H9 (cell line): ENCODE data around the gene GPX5. TPM values are rescaled to one million over a fixed set of nuclear protein-coding genes. Genes with fewer than 3 reads are reported as not detected.
"Not testable (repeated sequence)": the region's sequence is repeated elsewhere in the genome, so short reads cannot be mapped to it uniquely, and the experiment has no call there.

ENCODE experiments used
- DNase-seq: peaks from one replicate; pipeline ENCODE4 v3.0.0-alpha.2; 2017
- H2AFZ ChIP-seq: one replicate; pipeline ENCODE4 v1.6.1; 2013; ENCODE audit warnings: mild to moderate bottlenecking, low read length, control low read depth, moderate library complexity
- H2AK5ac ChIP-seq: 2 replicates; pipeline ENCODE4 v1.6.1; 2013; ENCODE audit warnings: low read length, control low read depth, mixed read lengths; ENCODE audit not compliant: insufficient read length
- H2BK120ac ChIP-seq: one replicate; pipeline ENCODE4 v1.6.1; 2013; ENCODE audit warnings: low read depth, mild to moderate bottlenecking, low read length, control low read depth, inconsistent platforms; ENCODE audit not compliant: poor library complexity, severe bottlenecking
- H2BK12ac ChIP-seq: 2 replicates; pipeline ENCODE4 v1.6.1; 2013; ENCODE audit warnings: low read length, control low read depth, mixed read lengths, low read depth; ENCODE audit not compliant: insufficient read length
- H2BK15ac ChIP-seq: 2 replicates; pipeline ENCODE4 v1.6.1; 2013; ENCODE audit warnings: low read depth, low read length, control low read depth
- H2BK20ac ChIP-seq: one replicate; pipeline ENCODE4 v1.6.1; 2013; ENCODE audit warnings: low read depth, mild to moderate bottlenecking, low read length, control low read depth, inconsistent platforms; ENCODE audit not compliant: poor library complexity, severe bottlenecking
- H2BK5ac ChIP-seq: 2 replicates; pipeline ENCODE4 v1.6.1; 2013; ENCODE audit warnings: low read length, control low read depth, mixed read lengths; ENCODE audit not compliant: insufficient read length
- H3K14ac ChIP-seq: 2 replicates; pipeline ENCODE4 v1.6.1; 2013; ENCODE audit warnings: low read length, control low read depth; ENCODE audit not compliant: insufficient read depth
- H3K18ac ChIP-seq: 2 replicates; pipeline ENCODE4 v1.6.1; 2013; ENCODE audit warnings: low read depth, mild to moderate bottlenecking, mixed read lengths, low read length, control low read depth; ENCODE audit not compliant: insufficient read length
- H3K23ac ChIP-seq: 2 replicates; pipeline ENCODE4 v1.6.1; 2013; ENCODE audit warnings: low read length, control low read depth, mixed read lengths, low read depth; ENCODE audit not compliant: insufficient read length
- H3K23me2 ChIP-seq: 2 replicates; pipeline ENCODE4 v1.6.1; 2013; ENCODE audit warnings: low read depth, mild to moderate bottlenecking, mixed read lengths, low read length, control low read depth; ENCODE audit not compliant: insufficient read length, poor library complexity, severe bottlenecking
- H3K27ac ChIP-seq: 2 replicates; pipeline ENCODE4 v1.5.1; 2013; ENCODE audit warnings: low read length, control low read depth, mixed read lengths, low read depth; ENCODE audit not compliant: insufficient read length
- H3K27me3 ChIP-seq: 2 replicates; pipeline ENCODE4 v1.6.1; 2013; ENCODE audit warnings: low read length, control low read depth, inconsistent platforms; ENCODE audit not compliant: insufficient read depth
- H3K4ac ChIP-seq: 2 replicates; pipeline ENCODE4 v1.6.1; 2013; ENCODE audit warnings: low read depth, mild to moderate bottlenecking, control low read depth, inconsistent platforms, low read length, moderate library complexity
- H3K4me1 ChIP-seq: 2 replicates; pipeline ENCODE4 v1.6.1; 2013; ENCODE audit warnings: low read length, control low read depth, inconsistent platforms; ENCODE audit not compliant: insufficient read depth
- H3K4me2 ChIP-seq: 2 replicates; pipeline ENCODE4 v1.6.1; 2013; ENCODE audit warnings: low read length, control low read depth, mixed read lengths; ENCODE audit not compliant: insufficient read length, insufficient read depth
- H3K56ac ChIP-seq: 2 replicates; pipeline ENCODE4 v1.6.1; 2013; ENCODE audit warnings: low read depth, mild to moderate bottlenecking, mixed read lengths, low read length, control low read depth; ENCODE audit not compliant: insufficient read length
- H3K79me1 ChIP-seq: 2 replicates; pipeline ENCODE4 v1.6.1; 2013; ENCODE audit warnings: low read depth, mild to moderate bottlenecking, moderate library complexity, low read length, control low read depth, inconsistent platforms; ENCODE audit not compliant: insufficient read depth, poor library complexity, severe bottlenecking
- H3K79me2 ChIP-seq: 2 replicates; pipeline ENCODE4 v1.6.1; 2013; ENCODE audit warnings: low read length, control low read depth, inconsistent platforms; ENCODE audit not compliant: insufficient read depth
- H3K9ac ChIP-seq: 2 replicates; pipeline ENCODE4 v1.6.1; 2013; ENCODE audit warnings: low read length, control low read depth, mixed read lengths; ENCODE audit not compliant: insufficient read length; ENCODE audit errors: extremely low read depth
- H3K9me3 ChIP-seq: one replicate; pipeline ENCODE4 v1.6.1; 2013; ENCODE audit warnings: low read depth, low read length, inconsistent platforms; ENCODE audit not compliant: control insufficient read depth
- H3T11ph ChIP-seq: one replicate; pipeline ENCODE4 v1.6.1; 2013; ENCODE audit warnings: mild to moderate bottlenecking, low read length, control low read depth, inconsistent platforms
- H4K20me1 ChIP-seq: one replicate; pipeline ENCODE4 v1.6.1; 2013; ENCODE audit not compliant: control insufficient read depth, insufficient read length, insufficient read depth
- H4K5ac ChIP-seq: 2 replicates; pipeline ENCODE4 v1.6.1; 2013; ENCODE audit warnings: low read depth, mild to moderate bottlenecking, mixed read lengths, low read length, control low read depth; ENCODE audit not compliant: insufficient read length
- H4K8ac ChIP-seq: replicated peaks from 2 replicates; pipeline ENCODE4 v1.6.1; 2013; ENCODE audit warnings: low read length, control low read depth, mixed read lengths, low read depth; ENCODE audit not compliant: insufficient read length
- H4K91ac ChIP-seq: 2 replicates; pipeline ENCODE4 v1.6.1; 2013; ENCODE audit warnings: low read depth, mild to moderate bottlenecking, moderate library complexity, mixed read lengths, low read length, control low read depth; ENCODE audit not compliant: insufficient read length
- H3K27ac Mint-ChIP-seq, 3 experiments: 2 replicates in 2 of 3; 3 replicates in 1 of 3; pipeline ENCODE4 v1.8.0; 2020 to 2021; ENCODE audit warnings: mixed read lengths in 3 of 3, mild to moderate bottlenecking in 1 of 3, moderate library complexity in 1 of 3
- H3K27me3 Mint-ChIP-seq: 2 replicates; pipeline ENCODE4 v1.8.0; 2021; ENCODE audit warnings: low read depth, mild to moderate bottlenecking, moderate library complexity, mixed read lengths
- H3K36me3 Mint-ChIP-seq, 3 experiments: 2 replicates in 2 of 3; 3 replicates in 1 of 3; pipeline ENCODE4 v1.8.0; 2020 to 2021; ENCODE audit warnings: low read depth in 3 of 3, mixed read lengths in 3 of 3; ENCODE audit not compliant: insufficient read depth in 1 of 3
- H3K4me1 Mint-ChIP-seq, 2 experiments: 2 replicates each; pipeline ENCODE4 v1.8.0; 2020; ENCODE audit warnings: mixed read lengths in 2 of 2
- H3K4me3 Mint-ChIP-seq, 2 experiments: 2 replicates in 1 of 2; 3 replicates in 1 of 2; pipeline ENCODE4 v1.8.0; 2020 to 2021; ENCODE audit warnings: mild to moderate bottlenecking in 2 of 2, mixed read lengths in 2 of 2, moderate library complexity in 1 of 2
- H3K9me3 Mint-ChIP-seq, 2 experiments: 2 replicates in 1 of 2; 3 replicates in 1 of 2; pipeline ENCODE4 v1.8.0; 2020; ENCODE audit warnings: mild to moderate bottlenecking in 2 of 2, mixed read lengths in 2 of 2, moderate library complexity in 1 of 2
- WGBS: extraction: QIAGEN DNeasy Blood & Tissue Kit; methylation state at CpG from one replicate; pipeline ENCODE4 v1.1.7; 2013; ENCODE audit warnings: missing lambda C conversion rate, low lambda C conversion rate, mixed read lengths; ENCODE audit not compliant: insufficient read length; ENCODE audit errors: extremely low coverage; 5-methylcytosine and 5-hydroxymethylcytosine counted together
- total RNA-seq: library from RNA; stranded (reverse); gene quantifications from 2 replicates; pipeline ENCODE4 v1.2.1, GENCODE V29; 2021

Gene GPX5
- total RNA-seq, 1 experiment from 2014 or later, result not detected

- H3K36me3 Mint-ChIP-seq, H3K23me2 ChIP-seq, H3K27me3 ChIP-seq, H3K9me3 ChIP-seq, H3T11ph ChIP-seq, H3K4me2 ChIP-seq, H2AFZ ChIP-seq, H2BK5ac ChIP-seq, H3K23ac ChIP-seq, H3K9ac ChIP-seq, H2BK20ac ChIP-seq, H3K79me1 ChIP-seq, H3K14ac ChIP-seq, H4K8ac ChIP-seq, H3K27me3 Mint-ChIP-seq, DNase-seq, H2BK120ac ChIP-seq, H3K27ac ChIP-seq, H3K79me2 ChIP-seq, H4K91ac ChIP-seq, H2BK12ac ChIP-seq, H3K18ac ChIP-seq, H3K4me3 Mint-ChIP-seq, H3K4ac ChIP-seq, H4K5ac ChIP-seq, H3K56ac ChIP-seq, H2BK15ac ChIP-seq, H2AK5ac ChIP-seq, H4K20me1 ChIP-seq: not testable (repeated sequence)
- Mint-ChIP-seq H3K4me1 (peaks cover 23 to 30% of the 10 kb centered on the region in 2 experiments), H3K9me3 (peaks cover 9 to 11% of the 10 kb centered on the region in 2 experiments; a peak in 3 of 5 replicates), H3K27ac (peak overlapping the region in 1 of 3 experiments; percentile 31; a peak in 1 of 7 replicates)
- peaks cover 10% of the 10 kb centered on the region; the same call in 1 of the 2 replicates for H3K4me1 ChIP-seq
- no CpG with 5 or more reads among the region's 7 CpGs for WGBS
Measured at GRCh38 chr6:28502709-28503305, 22.9 kb upstream of the GPX5 start.
